Measurements from ENCODE around the gene SECTM1. TPM values are rescaled to one million over a fixed set of nuclear protein-coding genes. Genes with fewer than 3 reads are reported as not detected.

SECTM1 gene
- total RNA-seq, 1 donor from 2014 or later = 0.27 TPM

DNA sequence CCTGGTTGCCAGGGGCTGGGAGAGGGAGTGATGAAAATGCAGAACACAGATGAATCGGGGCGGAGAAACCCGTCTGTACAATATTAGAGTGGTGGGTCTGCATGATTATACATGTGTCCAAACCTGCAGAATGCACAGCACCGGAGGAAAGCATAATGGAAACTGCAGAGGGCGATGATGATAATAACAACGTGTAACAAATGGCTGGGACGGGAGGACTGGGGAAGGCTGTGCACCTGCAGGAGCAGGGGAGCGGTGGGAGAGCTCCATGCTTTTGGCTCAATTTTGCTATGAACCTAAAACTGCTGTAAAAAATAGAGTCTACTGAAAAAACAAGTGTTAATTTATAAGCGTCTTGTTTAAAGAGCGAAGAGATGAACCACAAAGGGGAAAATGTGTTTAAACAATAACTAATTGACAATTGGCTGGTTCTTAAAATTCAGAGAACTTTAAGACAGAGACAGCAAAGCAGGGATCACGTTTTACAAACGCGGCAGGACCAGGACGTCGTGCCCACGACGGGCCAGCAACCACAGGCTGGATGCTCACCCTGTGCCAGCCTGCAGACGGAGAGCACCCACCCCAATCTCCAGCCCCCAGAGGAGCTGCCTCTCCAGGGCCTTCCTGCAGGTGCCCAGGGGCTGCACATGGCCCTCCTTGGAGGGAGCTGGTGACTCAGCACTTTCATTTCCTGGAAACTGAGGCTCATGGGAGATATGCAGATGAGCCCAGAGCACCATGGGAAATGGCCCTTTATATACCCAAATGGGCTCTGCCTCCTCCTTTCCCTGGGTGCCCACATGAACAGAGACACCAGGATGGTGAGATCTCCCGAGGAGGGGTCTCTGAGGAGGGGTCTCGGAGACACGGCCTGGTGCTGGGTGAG, 25.1 kb upstream of the SECTM1 start, which contains the start of gene TEX19:
Gene TEX19 (plus strand): TSS at position 783 of the 886 bp plus-strand sequence. CDS start 2,904 bp downstream, outside the sequence.
- peaks cover 3% of the 10 kb centered on the region for H3K4me1 Mint-ChIP-seq (ENCODE audit: low read depth, unreplicated experiment)
- no peak for FAIRE-seq

DNA sequence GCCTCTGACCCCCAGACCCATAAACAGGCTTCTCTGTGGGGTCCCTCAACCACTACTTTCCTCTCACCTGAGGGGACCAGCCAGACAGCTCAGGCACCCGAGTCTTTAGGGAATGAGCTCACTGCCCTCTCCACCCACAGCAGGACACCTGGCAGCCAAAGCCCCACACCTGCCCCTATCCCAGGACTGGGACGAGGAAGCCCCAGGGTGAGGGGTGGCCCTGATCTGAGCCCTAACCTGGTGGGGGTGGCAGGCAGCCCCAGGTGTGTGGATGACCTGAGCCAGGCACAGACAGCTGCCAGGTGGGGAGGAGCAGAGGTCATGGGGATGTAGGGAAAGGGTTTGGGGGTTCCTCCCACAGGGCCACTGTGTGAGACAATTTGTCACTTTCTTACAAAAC, 23.8 kb upstream of the SECTM1 start:
- Histone ChIP-seq H3K36me3 (ENCODE audit: insufficient read depth, low read length) (no peaks in the 10 kb centered on the region), H3K9ac (ENCODE audit: low read length) (no peak overlapping the region), H3K79me2 (ENCODE audit: insufficient read depth, low read length) (no peaks in the 10 kb centered on the region), H3K27me3 (ENCODE audit: insufficient read depth, low read length) (peaks cover 2% of the 10 kb centered on the region), H3K4me3 (ENCODE audit: insufficient read depth, low read depth, low read length) (no peak overlapping the region), H4K20me1 (ENCODE audit: insufficient read depth, low read length) (no peaks in the 10 kb centered on the region), H3K4me2 (ENCODE audit: low read length) (no peak overlapping the region), H2AFZ (ENCODE audit: low read depth, low read length) (no peak overlapping the region), H3K27ac (ENCODE audit: low read depth, low read length) (no peak overlapping the region), H3K9me3 (ENCODE audit: insufficient read depth, low read depth, low read length) (no peaks in the 10 kb centered on the region), H3K4me1 (ENCODE audit: insufficient read depth, low read length) (peaks cover 10% of the 10 kb centered on the region)
- H3K9me3 Mint-ChIP-seq (ENCODE audit: unreplicated experiment) = no peaks in the 10 kb centered on the region
- H3K27ac Mint-ChIP-seq (ENCODE audit: unreplicated experiment) = no peak overlapping the region
- DNase-seq (ENCODE audit: low read depth) (no peak), FAIRE-seq (no peak)
- H3K4me3 Mint-ChIP-seq (ENCODE audit: unreplicated experiment) = no peak overlapping the region
- TF ChIP-seq EZH2 (IDR thresholded peaks at IDR 0.05; ENCODE audit: insufficient read depth, low read length) = no peak
- TF ChIP-seq, protein P1, sequence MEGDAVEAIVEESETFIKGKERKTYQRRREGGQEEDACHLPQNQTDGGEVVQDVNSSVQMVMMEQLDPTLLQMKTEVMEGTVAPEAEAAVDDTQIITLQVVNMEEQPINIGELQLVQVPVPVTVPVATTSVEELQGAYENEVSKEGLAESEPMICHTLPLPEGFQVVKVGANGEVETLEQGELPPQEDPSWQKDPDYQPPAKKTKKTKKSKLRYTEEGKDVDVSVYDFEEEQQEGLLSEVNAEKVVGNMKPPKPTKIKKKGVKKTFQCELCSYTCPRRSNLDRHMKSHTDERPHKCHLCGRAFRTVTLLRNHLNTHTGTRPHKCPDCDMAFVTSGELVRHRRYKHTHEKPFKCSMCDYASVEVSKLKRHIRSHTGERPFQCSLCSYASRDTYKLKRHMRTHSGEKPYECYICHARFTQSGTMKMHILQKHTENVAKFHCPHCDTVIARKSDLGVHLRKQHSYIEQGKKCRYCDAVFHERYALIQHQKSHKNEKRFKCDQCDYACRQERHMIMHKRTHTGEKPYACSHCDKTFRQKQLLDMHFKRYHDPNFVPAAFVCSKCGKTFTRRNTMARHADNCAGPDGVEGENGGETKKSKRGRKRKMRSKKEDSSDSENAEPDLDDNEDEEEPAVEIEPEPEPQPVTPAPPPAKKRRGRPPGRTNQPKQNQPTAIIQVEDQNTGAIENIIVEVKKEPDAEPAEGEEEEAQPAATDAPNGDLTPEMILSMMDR (IDR thresholded peaks at IDR 0.05; ENCODE audit: insufficient read depth, low read depth, low read length) = no peak
- peaks cover 30% of the 10 kb centered on the region for H3K27me3 Mint-ChIP-seq (ENCODE audit: low read depth, unreplicated experiment)
- H3K36me3 Mint-ChIP-seq (ENCODE audit: low read depth, unreplicated experiment) = peaks cover 1% of the 10 kb centered on the region
- H3K4me1 Mint-ChIP-seq (ENCODE audit: low read depth, unreplicated experiment) = peaks cover 3% of the 10 kb centered on the region

More for the DNA sequence above, 25.1 kb upstream of the SECTM1 start, which contains the start of gene TEX19:
- no peak within 1 kb of the TSS for H3K27ac ChIP-seq (ENCODE audit: low read depth, low read length)
- TF ChIP-seq, protein P1 (IDR thresholded peaks at IDR 0.05; ENCODE audit: insufficient read depth, low read depth, low read length) = no peak
- no peak for TF ChIP-seq EZH2 (IDR thresholded peaks at IDR 0.05; ENCODE audit: insufficient read depth, low read length)
- H3K9me3 Mint-ChIP-seq (ENCODE audit: unreplicated experiment) = no peaks in the 10 kb centered on the region
- H4K20me1 ChIP-seq (ENCODE audit: insufficient read depth, low read length) = no peaks in the 10 kb centered on the region
- H3K9ac ChIP-seq (ENCODE audit: low read length) = no peak within 1 kb of the TSS
- no peaks in the 10 kb centered on the region for H3K9me3 ChIP-seq (ENCODE audit: insufficient read depth, low read depth, low read length)
- no peaks in the 10 kb centered on the region for H3K36me3 ChIP-seq (ENCODE audit: insufficient read depth, low read length)
- H2AFZ ChIP-seq (ENCODE audit: low read depth, low read length) = no peak within 1 kb of the TSS
- H3K4me3 ChIP-seq (ENCODE audit: insufficient read depth, low read depth, low read length) = no peak within 1 kb of the TSS
- no peak within 1 kb of the TSS for H3K4me3 Mint-ChIP-seq (ENCODE audit: unreplicated experiment)
- H3K4me2 ChIP-seq (ENCODE audit: low read length) = no peak within 1 kb of the TSS
- peaks cover 2% of the 10 kb centered on the region for H3K27me3 ChIP-seq (ENCODE audit: insufficient read depth, low read length)
- H3K27me3 Mint-ChIP-seq (ENCODE audit: low read depth, unreplicated experiment) = peaks cover 40% of the 10 kb centered on the region
- H3K4me1 ChIP-seq (ENCODE audit: insufficient read depth, low read length) = peaks cover 10% of the 10 kb centered on the region
- H3K27ac Mint-ChIP-seq (ENCODE audit: unreplicated experiment) = no peak within 1 kb of the TSS
- H3K79me2 ChIP-seq (ENCODE audit: insufficient read depth, low read length) = no peaks in the 10 kb centered on the region
- H3K36me3 Mint-ChIP-seq (ENCODE audit: low read depth, unreplicated experiment) = no peaks in the 10 kb centered on the region
- DNase-seq (ENCODE audit: low read depth) = no peak
